WTC11 (cell line): ENCODE results near the gene OAS2. TPM values are rescaled to one million over a fixed set of nuclear protein-coding genes. Genes with fewer than 3 reads are reported as not detected.

Source experiments
- ATAC-seq: fragments of 200-7000 bp; cut with Tn5 transposase; 2 replicates; pipeline ENCODE4 v1.10.0; 2021; ENCODE audit warnings: mild to moderate bottlenecking, moderate library complexity
- CTCF ChIA-PET: fragments of 300-600 bp; sonication (Branson Sonifier 250); formaldehyde crosslinking; loops from one replicate; lab custom pipeline; 2021; ENCODE audit warnings: antibody characterized with exemption; lab: Charles Lee
- POLR2A ChIA-PET: fragments of 350-600 bp; sonication (Branson Sonifier 250); formaldehyde crosslinking; loops from one replicate; lab custom pipeline; 2021; ENCODE audit warnings: antibody characterized with exemption; lab: Charles Lee
- DNase-seq: peaks from one replicate; pipeline ENCODE4 v3.0.0; 2021; ENCODE audit warnings: low spot score
- H3K27ac Mint-ChIP-seq: 2 replicates; pipeline ENCODE4 v1.8.0; 2021; ENCODE audit warnings: mixed read lengths
- H3K27me3 Mint-ChIP-seq: 2 replicates; pipeline ENCODE4 v1.8.0; 2021; ENCODE audit warnings: low read depth, mild to moderate bottlenecking, moderate library complexity, mixed read lengths
- H3K36me3 Mint-ChIP-seq: 2 replicates; pipeline ENCODE4 v1.8.0; 2021; ENCODE audit warnings: mixed read lengths
- H3K4me1 Mint-ChIP-seq: 2 replicates; pipeline ENCODE4 v1.8.0; 2022; ENCODE audit warnings: mixed read lengths
- H3K4me3 Mint-ChIP-seq: 2 replicates; pipeline ENCODE4 v1.8.0; 2021; ENCODE audit warnings: mild to moderate bottlenecking, moderate library complexity, mixed read lengths
- H3K9me3 Mint-ChIP-seq: 2 replicates; pipeline ENCODE4 v1.8.0; 2021; ENCODE audit warnings: mixed read lengths
- ATF2 ChIP-seq: sonication (generic); formaldehyde crosslinking; IDR thresholded peaks from 2 replicates; pipeline ENCODE4 v1.8.1; 2022; ENCODE audit warnings: low read depth, missing genetic modification reagents, borderline replicate concordance
- CREB1 ChIP-seq: sonication (generic); formaldehyde crosslinking; IDR thresholded peaks from 2 replicates; pipeline ENCODE4 v1.8.0; 2023; ENCODE audit warnings: mild to moderate bottlenecking, missing genetic modification reagents
- E2F4 ChIP-seq: sonication (generic); formaldehyde crosslinking; IDR thresholded peaks from 2 replicates; pipeline ENCODE4 v1.8.1; 2022; ENCODE audit warnings: low read depth, mild to moderate bottlenecking, moderate library complexity, missing genetic modification reagents, borderline replicate concordance
- ELF4 ChIP-seq: sonication (generic); formaldehyde crosslinking; IDR thresholded peaks from 2 replicates; pipeline ENCODE4 v1.8.1; 2022; ENCODE audit warnings: low read depth, mild to moderate bottlenecking, moderate library complexity, missing genetic modification reagents
- EMX1 ChIP-seq: fragments of 250-450 bp; sonication (Bioruptor Pico); IDR thresholded peaks from 2 replicates; pipeline ENCODE4 v1.8.0; 2021; ENCODE audit warnings: mild to moderate bottlenecking
- ETV6 ChIP-seq: sonication (generic); formaldehyde crosslinking; IDR thresholded peaks from 2 replicates; pipeline ENCODE4 v1.8.1; 2022; ENCODE audit warnings: mild to moderate bottlenecking, missing genetic modification reagents
- FOXK1 ChIP-seq: sonication (generic); formaldehyde crosslinking; IDR thresholded peaks from 2 replicates; pipeline ENCODE4 v1.8.0; 2022; ENCODE audit warnings: mild to moderate bottlenecking, moderate library complexity, missing genetic modification reagents
- FOXP1 ChIP-seq: sonication (generic); formaldehyde crosslinking; IDR thresholded peaks from 2 replicates; pipeline ENCODE4 v1.8.0; 2022; ENCODE audit warnings: missing genetic modification reagents, mild to moderate bottlenecking, moderate library complexity, borderline replicate concordance
- FOXP4 ChIP-seq: sonication (generic); formaldehyde crosslinking; IDR thresholded peaks from 2 replicates; pipeline ENCODE4 v1.8.0; 2022; ENCODE audit warnings: mild to moderate bottlenecking, missing genetic modification reagents
- GABPB1 ChIP-seq: sonication (generic); formaldehyde crosslinking; IDR thresholded peaks from 2 replicates; pipeline ENCODE4 v1.8.1; 2023; ENCODE audit warnings: mild to moderate bottlenecking, missing genetic modification reagents
- GRHL2 ChIP-seq: fragments of 250-450 bp; sonication (Bioruptor Pico); IDR thresholded peaks from 2 replicates; pipeline ENCODE4 v1.8.0; 2022; ENCODE audit warnings: mild to moderate bottlenecking, moderate library complexity; ENCODE audit not compliant: insufficient replicate concordance, severe bottlenecking
- GTF2I ChIP-seq: fragments of 250-450 bp; sonication (Bioruptor Pico); conservative IDR thresholded peaks from 2 replicates; pipeline ENCODE4 v1.4.0; 2021; ENCODE audit warnings: mild to moderate bottlenecking
- MAX ChIP-seq: sonication (generic); formaldehyde crosslinking; IDR thresholded peaks from 2 replicates; pipeline ENCODE4 v1.8.0; 2022; ENCODE audit warnings: mild to moderate bottlenecking, missing genetic modification reagents
- MXD4 ChIP-seq: fragments of 250-450 bp; sonication (Bioruptor Pico); IDR thresholded peaks from 2 replicates; pipeline ENCODE4 v1.8.0; 2021; ENCODE audit warnings: mild to moderate bottlenecking, moderate library complexity, borderline replicate concordance
- NFE2L1 ChIP-seq: sonication (generic); formaldehyde crosslinking; IDR thresholded peaks from 2 replicates; pipeline ENCODE4 v1.8.1; 2023; ENCODE audit warnings: missing genetic modification reagents
- NR1H2 ChIP-seq: sonication (generic); formaldehyde crosslinking; IDR thresholded peaks from 2 replicates; pipeline ENCODE4 v1.9.0; 2021; ENCODE audit warnings: mild to moderate bottlenecking, moderate library complexity, missing genetic modification reagents
- NR3C1 ChIP-seq: sonication (generic); formaldehyde crosslinking; conservative IDR thresholded peaks from 2 replicates; pipeline ENCODE4 v1.8.1; 2023; ENCODE audit warnings: low read depth, mild to moderate bottlenecking, missing genetic modification reagents
- OVOL2 ChIP-seq: fragments of 250-450 bp; sonication (Bioruptor Pico); IDR thresholded peaks from 2 replicates; pipeline ENCODE4 v1.9.0; 2021; ENCODE audit warnings: mild to moderate bottlenecking, borderline replicate concordance
- RORB ChIP-seq: fragments of 250-450 bp; sonication (Bioruptor Pico); IDR thresholded peaks from 2 replicates; pipeline ENCODE4 v1.9.0; 2021; ENCODE audit warnings: mild to moderate bottlenecking
- SMAD3 ChIP-seq: sonication (generic); formaldehyde crosslinking; IDR thresholded peaks from 2 replicates; pipeline ENCODE4 v1.8.0; 2022; ENCODE audit warnings: missing genetic modification reagents, mild to moderate bottlenecking, borderline replicate concordance
- SMAD4 ChIP-seq: sonication (generic); formaldehyde crosslinking; IDR thresholded peaks from 2 replicates; pipeline ENCODE4 v1.8.0; 2022; ENCODE audit warnings: mild to moderate bottlenecking, missing genetic modification reagents
- SOX15 ChIP-seq: fragments of 250-450 bp; sonication (Bioruptor Pico); IDR thresholded peaks from 2 replicates; pipeline ENCODE4 v1.9.0; 2021; ENCODE audit warnings: mild to moderate bottlenecking
- TCF7 ChIP-seq: sonication (generic); formaldehyde crosslinking; IDR thresholded peaks from 2 replicates; pipeline ENCODE4 v1.8.0; 2022; ENCODE audit warnings: mild to moderate bottlenecking, low read depth, missing genetic modification reagents, moderate library complexity
- USF1 ChIP-seq: sonication (generic); formaldehyde crosslinking; IDR thresholded peaks from 2 replicates; pipeline ENCODE4 v1.8.0; 2022; ENCODE audit warnings: mild to moderate bottlenecking, missing genetic modification reagents
- ZNF416 ChIP-seq: fragments of 250-450 bp; sonication (Bioruptor Pico); IDR thresholded peaks from 2 replicates; pipeline ENCODE4 v1.9.0; 2021; ENCODE audit warnings: mild to moderate bottlenecking, inconsistent platforms
- ZNF423 ChIP-seq: fragments of 250-450 bp; sonication (Bioruptor Pico); IDR thresholded peaks from 2 replicates; pipeline ENCODE4 v2.1.2; 2022; ENCODE audit warnings: mild to moderate bottlenecking, moderate library complexity
- ZNF671 ChIP-seq: fragments of 250-450 bp; sonication (Bioruptor Pico); IDR thresholded peaks from 2 replicates; pipeline ENCODE4 v1.8.0; 2021; ENCODE audit warnings: mild to moderate bottlenecking
- total RNA-seq: library from RNA; stranded (reverse); gene quantifications from 3 replicates; pipeline ENCODE4 v1.2.3, GENCODE V29; 2021

OAS2 gene
- total RNA-seq, 1 experiment from 2014 or later: 0.28 TPM

- TF ChIP-seq TCF7 (CRISPR knock-in tag) (no peak), GABPB1 (no peak), ZNF423 (CRISPR knock-in tag) (no peak), FOXK1 (no peak), NR3C1 (CRISPR knock-in tag) (no peak), EMX1 (CRISPR knock-in tag) (no peak), SMAD3 (CRISPR knock-in tag) (no peak), ZNF671 (CRISPR knock-in tag) (no peak), ATF2 (CRISPR knock-in tag) (no peak), SMAD4 (CRISPR knock-in tag) (no peak), ETV6 (CRISPR knock-in tag) (no peak)
- TF ChIP-seq, all 79 proteins: peak for 0
- H3K4me3 Mint-ChIP-seq: no peak overlapping the region
- no peak for DNase-seq
- H3K36me3 Mint-ChIP-seq: no peaks in the 10 kb centered on the region
- no peaks in the 10 kb centered on the region for H3K4me1 Mint-ChIP-seq
- H3K27ac Mint-ChIP-seq: no peak overlapping the region
- POLR2A ChIA-PET: no interaction called here
- no peak for ATAC-seq
- CTCF ChIA-PET: interaction anchor here (7.5 kb wide), 1 partner anchor 11 kb away, joined by 52 read pairs; no protein-coding TSS in a partner anchor
- peaks cover 3% of the 10 kb centered on the region for H3K9me3 Mint-ChIP-seq
- H3K27me3 Mint-ChIP-seq: no peaks in the 10 kb centered on the region
These were observed 25.3 kb downstream of the OAS2 start for GRCh38 chr12:113003636-113004035.

GRCh38 chr12:113005762-113006161 lies 27.4 kb downstream of the OAS2 start:
- ATAC-seq (no peak), DNase-seq (no peak)
- POLR2A ChIA-PET: no interaction called here
- H3K9me3 Mint-ChIP-seq: peaks cover 5% of the 10 kb centered on the region
- no peaks in the 10 kb centered on the region for H3K36me3 Mint-ChIP-seq
- CTCF ChIA-PET: interaction anchor here (0.6 to 7.5 kb wide), 9 partner anchors 9 to 139 kb away, joined by 3 to 52 read pairs (median 5); no protein-coding TSS in a partner anchor
- H3K27me3 Mint-ChIP-seq: peaks cover 3% of the 10 kb centered on the region; the same call in 1 of the 2 replicates
- H3K4me1 Mint-ChIP-seq: no peaks in the 10 kb centered on the region
- TF ChIP-seq MAX (no peak), GTF2I (CRISPR knock-in tag) (no peak), EMX1 (CRISPR knock-in tag) (no peak), NR1H2 (CRISPR knock-in tag) (no peak), FOXP4 (CRISPR knock-in tag) (no peak), NFE2L1 (CRISPR knock-in tag) (no peak), TCF7 (CRISPR knock-in tag) (no peak), USF1 (CRISPR knock-in tag) (no peak), GRHL2 (CRISPR knock-in tag) (no peak), FOXP1 (CRISPR knock-in tag) (no peak), ZNF416 (no peak), MXD4 (CRISPR knock-in tag) (no peak), E2F4 (CRISPR knock-in tag) (no peak), OVOL2 (CRISPR knock-in tag) (no peak), ETV6 (CRISPR knock-in tag) (no peak), ELF4 (CRISPR knock-in tag) (no peak), SOX15 (CRISPR knock-in tag) (no peak), RORB (CRISPR knock-in tag) (no peak), CREB1 (CRISPR knock-in tag) (no peak)
- no peak overlapping the region for H3K4me3 Mint-ChIP-seq
- H3K27ac Mint-ChIP-seq: no peak overlapping the region
